ENCODE results near the gene CAB39L.

DNA sequence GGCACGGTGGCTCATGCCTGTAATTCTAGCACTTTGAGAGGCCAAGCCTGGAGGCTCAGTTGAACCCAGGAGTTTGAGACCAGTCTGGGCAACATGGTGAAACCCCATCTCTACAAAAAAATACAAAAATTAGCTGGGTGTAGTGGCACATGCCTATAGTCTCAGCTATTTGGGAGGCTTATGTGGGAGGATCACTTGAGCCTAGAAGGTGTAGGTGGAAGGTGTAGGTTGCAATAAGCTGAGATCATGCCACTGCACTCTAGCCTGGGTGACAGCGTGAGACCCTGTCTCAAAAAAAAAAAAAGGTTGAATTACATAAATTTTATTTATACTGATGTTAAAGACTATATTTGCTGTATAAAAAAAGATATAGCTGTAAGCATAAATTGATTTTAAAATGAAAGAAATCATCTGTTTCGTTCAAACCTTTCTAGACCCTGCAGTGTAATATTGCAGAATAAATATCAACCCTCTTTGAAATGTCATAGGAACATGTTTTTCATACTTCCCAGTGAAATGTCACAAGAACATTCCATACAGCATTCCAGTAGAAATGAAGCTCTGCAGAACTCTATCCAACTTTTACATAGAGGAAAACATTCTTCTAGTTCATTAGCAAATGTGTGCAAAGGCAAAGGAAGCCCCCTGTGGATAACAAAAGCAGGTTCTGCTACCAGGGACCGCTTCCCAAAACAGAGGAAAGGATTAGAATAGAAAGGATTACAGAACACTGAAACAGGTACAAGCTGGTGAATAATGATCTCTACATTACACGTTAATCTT, 76.0 kb downstream of the CAB39L start:
- TF ChIP-seq, protein P1, sequence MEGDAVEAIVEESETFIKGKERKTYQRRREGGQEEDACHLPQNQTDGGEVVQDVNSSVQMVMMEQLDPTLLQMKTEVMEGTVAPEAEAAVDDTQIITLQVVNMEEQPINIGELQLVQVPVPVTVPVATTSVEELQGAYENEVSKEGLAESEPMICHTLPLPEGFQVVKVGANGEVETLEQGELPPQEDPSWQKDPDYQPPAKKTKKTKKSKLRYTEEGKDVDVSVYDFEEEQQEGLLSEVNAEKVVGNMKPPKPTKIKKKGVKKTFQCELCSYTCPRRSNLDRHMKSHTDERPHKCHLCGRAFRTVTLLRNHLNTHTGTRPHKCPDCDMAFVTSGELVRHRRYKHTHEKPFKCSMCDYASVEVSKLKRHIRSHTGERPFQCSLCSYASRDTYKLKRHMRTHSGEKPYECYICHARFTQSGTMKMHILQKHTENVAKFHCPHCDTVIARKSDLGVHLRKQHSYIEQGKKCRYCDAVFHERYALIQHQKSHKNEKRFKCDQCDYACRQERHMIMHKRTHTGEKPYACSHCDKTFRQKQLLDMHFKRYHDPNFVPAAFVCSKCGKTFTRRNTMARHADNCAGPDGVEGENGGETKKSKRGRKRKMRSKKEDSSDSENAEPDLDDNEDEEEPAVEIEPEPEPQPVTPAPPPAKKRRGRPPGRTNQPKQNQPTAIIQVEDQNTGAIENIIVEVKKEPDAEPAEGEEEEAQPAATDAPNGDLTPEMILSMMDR (conservative IDR thresholded peaks at IDR 0.05; ENCODE audit: low read length): 0 out of 2 replicates have a peak, but pooled peaks have one; percentile 12
- no peak for TF ChIP-seq EZH2phosphoT487 (IDR thresholded peaks at IDR 0.05; ENCODE audit: borderline replicate concordance, low read depth, low read length)
